DND-41 (cell line): Measurements from ENCODE around the gene CDH12.

Source experiments
- CTCF ChIP-seq: IDR thresholded peaks from 2 replicates; pipeline ENCODE4 v1.5.1; 2012; ENCODE audit warnings: borderline replicate concordance, low read length, moderate library complexity, mild to moderate bottlenecking; ENCODE audit not compliant: poor library complexity, severe bottlenecking; ENCODE audit errors: extremely low read depth
- EZH2 ChIP-seq: IDR thresholded peaks from 3 replicates; pipeline ENCODE4 v1.6.1; 2012; ENCODE audit warnings: borderline replicate concordance, low read depth, mild to moderate bottlenecking, moderate library complexity, low read length, inconsistent platforms; ENCODE audit not compliant: severe bottlenecking

- TF ChIP-seq CTCF (no peak), EZH2 (no peak)
Measured at GRCh38 chr5:22650511-22650910, 202.6 kb downstream of the CDH12 start.
